Measurements from ENCODE around the gene DMRTB1.

DNA sequence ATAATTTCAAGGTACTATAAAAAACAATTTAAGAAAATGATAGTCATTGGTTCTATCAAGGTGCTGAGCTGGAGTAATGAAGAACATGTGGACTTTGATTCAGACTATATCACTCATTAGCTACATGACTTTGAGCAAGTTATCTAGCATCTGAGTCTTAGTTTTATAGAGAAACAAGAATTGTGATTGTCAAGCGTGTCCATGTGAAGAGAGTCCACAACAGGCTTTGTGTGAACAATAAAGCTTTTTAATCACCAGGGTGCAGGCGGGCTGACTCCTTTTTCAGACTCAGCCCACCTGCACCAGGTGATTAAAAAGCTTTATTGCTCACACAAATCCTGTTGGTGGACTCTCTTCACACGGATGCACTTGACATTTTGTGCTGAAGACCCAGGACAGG, 26.6 kb upstream of the DMRTB1 start:
- TF ChIP-seq EZH2 (IDR thresholded peaks at IDR 0.05; ENCODE audit: insufficient read depth, poor library complexity, severe bottlenecking) (no peak), EZH2phosphoT487 (IDR thresholded peaks at IDR 0.05; ENCODE audit: insufficient read depth, low read depth) (no peak)
